Adipocyte (in vitro differentiated cells): ENCODE results near the gene SOX18.
"Not testable (repeated sequence)": the region's sequence is repeated elsewhere in the genome, so short reads cannot be mapped to it uniquely, and the experiment has no call there.

Experiments used
- DNase-seq: peaks from one replicate; pipeline ENCODE4 v3.0.0-alpha.2; 2015; ENCODE audit warnings: low read depth
- H3K27me3 ChIP-seq: replicated peaks from 2 replicates; pipeline ENCODE4 v1.7.0; 2013; ENCODE audit warnings: mild to moderate bottlenecking, low read length, moderate library complexity; ENCODE audit not compliant: control insufficient read depth, insufficient read depth
- H3K36me3 ChIP-seq: 2 replicates; pipeline ENCODE4 v1.7.0; 2013; ENCODE audit warnings: low read length, mild to moderate bottlenecking, moderate library complexity; ENCODE audit not compliant: control insufficient read depth, insufficient read depth, severe bottlenecking
- H3K4me1 ChIP-seq: 2 replicates; pipeline ENCODE4 v1.7.0; 2013; ENCODE audit warnings: mild to moderate bottlenecking, low read length, moderate library complexity; ENCODE audit not compliant: control insufficient read depth, insufficient read depth
- H3K4me3 ChIP-seq: 2 replicates; pipeline ENCODE4 v1.7.0; 2013; ENCODE audit warnings: mild to moderate bottlenecking, low read length, moderate library complexity
- H3K9ac ChIP-seq: 2 replicates; pipeline ENCODE4 v1.7.0; 2013; ENCODE audit warnings: mild to moderate bottlenecking, low read length, moderate library complexity
- H3K9me3 ChIP-seq: 2 replicates; pipeline ENCODE4 v1.7.0; 2013; ENCODE audit warnings: mild to moderate bottlenecking, low read length, moderate library complexity; ENCODE audit not compliant: control insufficient read depth

SOX18 gene

DNA sequence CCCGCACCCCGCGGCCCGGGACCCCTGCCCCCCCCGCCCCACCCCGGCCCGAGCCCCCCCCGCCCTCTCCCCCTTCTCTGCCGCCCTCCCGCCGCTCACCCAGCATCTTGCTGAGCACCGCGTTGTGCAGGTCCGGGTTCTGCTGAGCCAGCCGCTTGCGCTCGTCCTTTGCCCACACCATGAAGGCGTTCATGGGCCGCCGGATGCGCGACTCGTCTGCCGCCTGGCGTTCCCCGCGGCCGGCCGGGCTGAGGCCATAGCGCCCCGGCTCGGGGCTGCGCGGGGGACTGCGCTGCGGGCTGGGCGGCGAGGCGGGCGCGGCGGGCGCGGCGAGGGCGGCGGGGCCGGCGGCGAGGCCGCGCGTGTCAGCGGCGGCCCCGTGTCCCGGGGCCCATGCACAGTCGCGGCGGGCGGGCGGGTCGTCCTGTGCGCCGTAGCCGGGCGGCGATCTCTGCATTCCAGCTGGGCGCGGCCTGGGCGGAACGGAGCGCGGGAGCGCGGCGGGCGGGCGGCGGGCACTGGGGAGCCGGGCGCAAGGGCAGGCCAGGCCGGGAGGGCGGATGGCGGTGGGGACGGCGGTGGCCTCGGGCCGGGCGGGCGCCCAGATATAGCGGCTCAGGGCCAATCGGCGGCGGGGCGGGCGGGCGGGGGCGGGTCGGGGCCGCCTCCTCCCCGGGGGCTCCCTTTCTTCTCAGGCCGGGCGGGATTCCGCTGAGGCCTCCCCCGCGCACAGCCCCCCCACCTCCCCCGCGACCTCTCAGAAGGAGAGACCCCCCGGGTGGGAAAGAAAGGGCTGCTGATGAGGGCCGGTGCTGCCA, at the start of gene SOX18:
Gene SOX18 (minus strand): TSS at position 580 of the 818 bp plus-strand sequence. CDS start 123 bp downstream, at position 457.
- peak; percentile 61 for DNase-seq
- no peaks in the 10 kb centered on the region for H3K36me3 ChIP-seq
- no peaks in the 10 kb centered on the region for H3K9me3 ChIP-seq
- H3K9ac ChIP-seq: no peak within 1 kb of the TSS
- peaks cover 6% of the 10 kb centered on the region for H3K4me1 ChIP-seq
- no peak within 1 kb of the TSS for H3K4me3 ChIP-seq
- peaks cover 49% of the 10 kb centered on the region for H3K27me3 ChIP-seq

DNA sequence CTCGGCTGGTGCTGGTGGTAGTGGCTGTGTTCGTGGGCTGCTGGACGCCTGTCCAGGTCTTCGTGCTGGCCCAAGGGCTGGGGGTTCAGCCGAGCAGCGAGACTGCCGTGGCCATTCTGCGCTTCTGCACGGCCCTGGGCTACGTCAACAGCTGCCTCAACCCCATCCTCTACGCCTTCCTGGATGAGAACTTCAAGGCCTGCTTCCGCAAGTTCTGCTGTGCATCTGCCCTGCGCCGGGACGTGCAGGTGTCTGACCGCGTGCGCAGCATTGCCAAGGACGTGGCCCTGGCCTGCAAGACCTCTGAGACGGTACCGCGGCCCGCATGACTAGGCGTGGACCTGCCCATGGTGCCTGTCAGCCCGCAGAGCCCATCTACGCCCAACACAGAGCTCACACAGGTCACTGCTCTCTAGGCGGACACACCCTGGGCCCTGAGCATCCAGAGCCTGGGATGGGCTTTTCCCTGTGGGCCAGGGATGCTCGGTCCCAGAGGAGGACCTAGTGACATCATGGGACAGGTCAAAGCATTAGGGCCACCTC, 49.1 kb upstream of the SOX18 start:
- Histone ChIP-seq H3K4me3 (no peak overlapping the region), H3K9ac (no peak overlapping the region), H3K4me1 (no peaks in the 10 kb centered on the region), H3K27me3 (peaks cover 40% of the 10 kb centered on the region), H3K36me3 (no peaks in the 10 kb centered on the region), H3K9me3 (no peaks in the 10 kb centered on the region)
- no peak for DNase-seq

DNA sequence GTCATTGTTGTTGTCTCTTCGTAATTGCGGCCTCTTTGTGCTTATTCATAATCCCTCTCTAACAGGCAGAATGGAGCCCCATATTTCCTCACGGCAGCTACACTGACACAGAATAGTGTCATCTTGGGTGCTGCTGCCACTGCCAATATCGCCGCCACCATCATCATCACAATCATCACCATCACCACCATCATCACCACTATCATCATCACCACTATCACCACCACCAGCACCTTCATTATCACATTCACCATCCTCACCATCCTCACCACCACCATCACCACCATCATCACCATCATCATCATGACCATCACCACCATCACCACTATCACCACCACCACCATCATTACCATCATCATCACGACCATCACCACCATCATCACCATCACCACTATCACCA, 47.1 kb upstream of the SOX18 start:
- no peak overlapping the region for H3K9ac ChIP-seq
- no peak overlapping the region for H3K4me3 ChIP-seq
- no peaks in the 10 kb centered on the region for H3K4me1 ChIP-seq
- DNase-seq: no peak
- no peaks in the 10 kb centered on the region for H3K9me3 ChIP-seq
- H3K36me3 ChIP-seq: no peaks in the 10 kb centered on the region
- H3K27me3 ChIP-seq: peaks cover 31% of the 10 kb centered on the region

DNA sequence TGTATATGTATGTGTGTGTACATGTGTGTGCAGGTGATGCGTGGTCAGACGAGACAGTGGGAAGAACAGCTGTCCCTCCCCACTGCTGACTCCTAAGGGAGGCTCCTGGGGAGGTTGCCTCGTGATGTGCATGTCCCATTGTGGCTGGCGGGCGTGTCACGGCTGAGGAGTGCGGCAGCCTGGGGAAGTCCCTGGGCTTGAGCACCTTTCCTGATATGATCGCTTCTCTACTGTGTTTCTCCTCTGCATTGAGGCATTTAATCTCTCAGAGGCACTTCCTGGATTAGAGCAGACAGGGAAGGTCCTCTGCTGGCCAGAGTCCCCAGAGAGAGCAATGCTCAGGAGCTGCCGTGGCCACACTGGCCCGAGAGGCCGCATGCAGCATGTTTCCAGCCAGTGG, 46.5 kb upstream of the SOX18 start:
- no peak for DNase-seq
- Histone ChIP-seq H3K4me1 (no peaks in the 10 kb centered on the region), H3K4me3 (no peak overlapping the region), H3K27me3 (peaks cover 25% of the 10 kb centered on the region), H3K36me3 (no peaks in the 10 kb centered on the region), H3K9me3 (no peaks in the 10 kb centered on the region), H3K9ac (no peak overlapping the region)

DNA sequence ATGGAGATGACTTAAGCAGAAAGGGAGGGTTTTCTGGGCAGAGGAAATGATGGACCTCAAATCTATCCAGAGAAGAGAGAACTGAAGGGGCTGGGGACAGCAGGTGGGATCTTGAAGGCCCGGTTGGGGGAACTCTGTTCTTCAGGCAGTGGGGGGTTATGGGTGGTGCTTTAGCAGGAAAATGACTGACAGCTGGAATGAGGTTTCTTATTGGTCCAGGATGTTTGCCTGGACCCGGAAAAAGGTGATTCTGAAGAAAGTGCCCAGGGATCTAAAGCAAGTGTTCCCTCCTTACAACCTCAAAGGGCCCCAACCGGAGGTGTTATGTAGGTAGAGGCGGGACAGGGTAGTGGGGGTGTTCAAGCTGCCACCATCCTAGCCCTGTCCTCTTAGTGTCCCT, 46.0 kb upstream of the SOX18 start:
- no peaks in the 10 kb centered on the region for H3K36me3 ChIP-seq
- H3K27me3 ChIP-seq: peaks cover 20% of the 10 kb centered on the region
- H3K4me3 ChIP-seq: no peak overlapping the region

DNA sequence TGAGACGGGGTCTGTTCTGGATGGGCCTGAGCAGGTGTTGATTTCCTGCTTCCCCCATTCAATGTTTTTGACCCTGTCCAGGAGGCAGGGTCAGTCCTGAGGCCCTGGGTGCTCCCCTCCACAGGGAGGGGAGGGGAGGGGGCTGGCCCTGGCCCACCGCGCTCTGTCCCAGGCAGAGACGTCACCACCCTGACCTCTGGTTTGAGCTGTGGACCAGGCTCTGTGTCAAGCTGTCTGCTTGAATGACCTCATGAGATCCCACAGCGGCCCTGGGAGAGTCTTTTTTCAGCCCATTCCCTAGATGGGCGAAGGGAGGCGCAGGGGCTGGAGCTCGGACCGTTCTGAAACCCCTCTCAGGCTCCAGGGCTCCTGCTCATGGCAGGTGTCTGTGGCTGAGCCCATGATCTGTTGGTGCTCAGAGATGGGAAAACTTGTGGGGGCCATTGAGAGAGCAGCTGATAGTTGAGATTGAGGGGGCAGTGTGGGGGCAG, 43.6 kb upstream of the SOX18 start:
- Histone ChIP-seq H3K4me3 (no peak overlapping the region), H3K27me3 (peaks cover 25% of the 10 kb centered on the region), H3K9me3 (no peaks in the 10 kb centered on the region), H3K36me3 (no peaks in the 10 kb centered on the region), H3K4me1 (no peaks in the 10 kb centered on the region), H3K9ac (no peak overlapping the region)
- DNase-seq: no peak

More for the DNA sequence above, 46.0 kb upstream of the SOX18 start:
- DNase-seq: no peak
- Histone ChIP-seq H3K9me3 (no peaks in the 10 kb centered on the region), H3K4me1 (no peaks in the 10 kb centered on the region), H3K9ac (no peak overlapping the region)

DNA sequence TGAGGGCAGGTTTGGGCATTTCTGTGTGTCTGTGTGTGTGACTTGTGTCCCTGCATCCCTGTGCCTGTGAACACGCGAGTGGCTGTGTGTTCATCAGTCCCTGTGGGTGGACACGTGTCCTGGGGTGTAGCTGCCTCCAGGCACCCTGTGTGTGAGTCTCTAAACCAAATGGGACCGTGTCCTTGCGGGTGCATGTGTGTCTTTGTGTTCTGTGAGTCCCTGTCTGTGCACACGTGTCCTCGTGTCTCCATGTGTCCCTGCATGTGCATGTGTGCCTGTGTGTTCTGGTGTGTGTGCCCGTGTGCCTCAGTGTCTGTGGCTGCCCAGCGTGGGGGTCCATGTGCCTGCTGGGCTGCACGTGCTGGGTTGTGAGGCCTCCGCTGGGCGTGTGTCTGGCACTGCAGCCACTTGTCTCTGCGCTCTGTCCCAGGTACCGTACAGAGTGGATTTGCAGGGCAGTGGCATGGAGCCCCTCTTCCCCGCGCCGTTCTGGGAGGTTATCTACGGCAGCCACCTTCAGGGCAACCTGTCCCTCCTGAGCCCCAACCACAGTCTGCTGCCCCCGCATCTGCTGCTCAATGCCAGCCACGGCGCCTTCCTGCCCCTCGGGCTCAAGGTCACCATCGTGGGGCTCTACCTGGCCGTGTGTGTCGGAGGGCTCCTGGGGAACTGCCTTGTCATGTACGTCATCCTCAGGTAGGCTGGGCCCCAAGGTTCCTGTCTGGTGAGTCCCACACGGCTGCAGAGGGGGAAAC, 43.0 kb upstream of the SOX18 start:
- Histone ChIP-seq H3K9ac (no peak overlapping the region), H3K27me3 (peaks cover 31% of the 10 kb centered on the region), H3K4me3 (no peak overlapping the region), H3K4me1 (no peaks in the 10 kb centered on the region), H3K36me3 (no peaks in the 10 kb centered on the region), H3K9me3 (no peaks in the 10 kb centered on the region)
- DNase-seq: no peak

DNA sequence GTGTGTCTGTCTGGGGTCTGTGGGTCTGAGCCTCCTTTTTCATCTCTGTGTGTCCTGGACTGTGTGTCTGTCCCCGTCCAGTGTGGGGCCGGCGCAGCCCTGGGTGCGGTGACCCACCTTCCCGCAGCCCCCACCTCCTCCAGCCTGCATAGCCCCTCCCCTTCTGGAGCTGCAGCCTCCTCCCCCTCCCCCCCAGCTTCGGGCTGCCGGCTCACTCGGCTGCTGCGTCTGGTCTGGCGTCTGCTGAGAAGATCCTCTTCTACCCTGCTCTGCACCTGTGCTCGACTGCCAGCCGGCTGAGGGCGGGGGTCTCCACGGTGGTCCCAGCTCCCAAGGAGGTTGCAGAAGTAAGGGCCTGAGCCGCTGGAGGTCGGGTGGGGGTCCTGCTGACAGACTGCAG, 42.3 kb upstream of the SOX18 start:
- no peak for DNase-seq
- H3K9me3 ChIP-seq: no peaks in the 10 kb centered on the region
- no peaks in the 10 kb centered on the region for H3K4me1 ChIP-seq
- no peak overlapping the region for H3K9ac ChIP-seq
- H3K4me3 ChIP-seq: no peak overlapping the region
- no peaks in the 10 kb centered on the region for H3K36me3 ChIP-seq
- peaks cover 32% of the 10 kb centered on the region for H3K27me3 ChIP-seq

DNA sequence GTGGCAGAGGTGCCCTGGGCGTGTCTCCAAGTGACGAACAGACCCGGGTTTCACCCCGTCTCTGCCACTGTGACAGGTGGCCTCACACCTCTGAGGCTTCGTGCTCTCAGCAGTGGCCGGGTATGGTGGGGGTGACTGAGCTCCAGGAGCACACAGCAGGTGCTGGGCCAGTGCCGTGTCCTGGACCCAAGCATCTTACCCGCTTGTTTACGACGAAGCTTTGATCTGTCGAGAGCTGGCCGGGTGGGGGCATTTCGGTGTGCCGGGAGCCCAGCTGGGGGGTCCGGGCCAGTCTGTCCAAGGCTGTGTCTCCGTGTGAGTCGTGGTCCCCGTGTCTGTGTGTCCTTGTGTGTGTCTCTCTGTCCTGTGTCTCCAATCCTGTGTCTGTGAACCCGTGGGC, 41.9 kb upstream of the SOX18 start:
- DNase-seq: no peak
- peaks cover 32% of the 10 kb centered on the region for H3K27me3 ChIP-seq
- no peaks in the 10 kb centered on the region for H3K4me1 ChIP-seq
- no peak overlapping the region for H3K9ac ChIP-seq
- H3K9me3 ChIP-seq: no peaks in the 10 kb centered on the region
- H3K36me3 ChIP-seq: no peaks in the 10 kb centered on the region
- no peak overlapping the region for H3K4me3 ChIP-seq

DNA sequence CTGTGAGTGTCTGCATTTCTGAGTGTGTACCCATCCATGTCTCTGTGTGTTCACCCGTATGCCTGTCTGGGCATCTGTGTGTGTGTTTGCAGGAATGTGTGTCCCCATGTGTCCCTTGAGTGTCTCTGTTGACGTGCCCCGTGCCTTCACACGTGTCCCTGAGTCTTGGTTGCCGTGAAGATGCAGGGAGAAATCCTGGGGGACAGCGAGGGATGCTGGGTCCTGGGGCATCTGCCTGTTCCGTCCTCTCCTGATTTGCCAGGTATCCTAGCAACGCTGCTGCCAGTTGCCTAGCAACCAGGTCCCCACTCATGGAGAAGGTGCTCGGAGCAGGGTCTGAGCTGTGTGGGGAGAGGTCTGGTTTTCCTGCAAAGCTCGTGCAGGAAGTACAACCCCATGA, 40.7 kb upstream of the SOX18 start:
- Histone ChIP-seq H3K9ac (no peak overlapping the region), H3K4me1 (no peaks in the 10 kb centered on the region), H3K36me3 (no peaks in the 10 kb centered on the region), H3K4me3 (no peak overlapping the region), H3K9me3 (no peaks in the 10 kb centered on the region), H3K27me3 (peaks cover 37% of the 10 kb centered on the region)
- DNase-seq: no peak

DNA sequence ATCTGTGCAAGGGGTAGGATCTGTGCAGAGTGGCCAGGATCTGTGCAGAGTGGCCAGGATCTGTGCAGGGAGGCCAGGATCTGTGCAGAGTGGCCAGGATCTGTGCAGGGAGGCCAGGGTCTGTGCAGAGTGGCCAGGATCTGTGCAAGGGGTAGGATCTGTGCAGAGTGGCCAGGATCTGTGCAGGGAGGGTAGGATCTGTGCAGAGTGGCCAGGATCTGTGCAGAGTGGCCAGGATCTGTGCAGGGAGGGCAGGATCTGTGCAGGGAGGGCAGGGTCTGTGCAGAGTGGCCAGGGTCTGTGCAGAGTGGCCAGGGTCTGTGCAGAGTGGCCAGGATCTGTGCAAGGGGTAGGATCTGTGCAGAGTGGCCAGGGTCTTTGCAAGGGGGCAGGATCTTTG, 39.1 kb upstream of the SOX18 start:
- peaks cover 47% of the 10 kb centered on the region for H3K27me3 ChIP-seq

More for the DNA sequence above, 39.1 kb upstream of the SOX18 start:
- H3K4me3 ChIP-seq, H3K9me3 ChIP-seq, H3K4me1 ChIP-seq, H3K36me3 ChIP-seq, DNase-seq, H3K9ac ChIP-seq: not testable (repeated sequence)
